Mesothelial cell of epicardium (in vitro differentiated cells): Measurements from ENCODE around the gene OGA. TPM values are rescaled to one million over a fixed set of nuclear protein-coding genes. Genes with fewer than 3 reads are reported as not detected.

Source experiments
- DNase-seq, 2 experiments: peaks; one replicate each; pipeline ENCODE4 v3.0.0; 2021; ENCODE audit warnings: low spot score in 2 of 2; ENCODE audit not compliant: unreplicated experiment in 2 of 2
- H3K27ac Mint-ChIP-seq: 2 replicates; pipeline ENCODE4 v1.8.0; 2021; ENCODE audit warnings: mixed read lengths
- H3K27me3 Mint-ChIP-seq: 2 replicates; pipeline ENCODE4 v1.8.0; 2021; ENCODE audit warnings: low read depth, mixed read lengths
- H3K36me3 Mint-ChIP-seq: 2 replicates; pipeline ENCODE4 v1.8.0; 2021; ENCODE audit warnings: mixed read lengths
- H3K4me1 Mint-ChIP-seq: 2 replicates; pipeline ENCODE4 v1.8.0; 2021; ENCODE audit warnings: mixed read lengths
- H3K4me3 Mint-ChIP-seq: 2 replicates; pipeline ENCODE4 v1.8.0; 2021; ENCODE audit warnings: mild to moderate bottlenecking, moderate library complexity, mixed read lengths
- H3K9me3 Mint-ChIP-seq: 2 replicates; pipeline ENCODE4 v1.8.0; 2021; ENCODE audit warnings: mixed read lengths
- CTCF ChIP-seq: fragments of 200-600 bp; sonication (generic); IDR thresholded peaks from one replicate; pipeline ENCODE4 v1.5.0; 2021; ENCODE audit warnings: antibody characterized with exemption; ENCODE audit not compliant: unreplicated experiment
- total RNA-seq: library from RNA; stranded (reverse); gene quantifications from 3 replicates; pipeline ENCODE4 v1.2.1, GENCODE V29; 2021

The OGA gene
- total RNA-seq, 1 donor from 2014 or later: 168 TPM

DNA sequence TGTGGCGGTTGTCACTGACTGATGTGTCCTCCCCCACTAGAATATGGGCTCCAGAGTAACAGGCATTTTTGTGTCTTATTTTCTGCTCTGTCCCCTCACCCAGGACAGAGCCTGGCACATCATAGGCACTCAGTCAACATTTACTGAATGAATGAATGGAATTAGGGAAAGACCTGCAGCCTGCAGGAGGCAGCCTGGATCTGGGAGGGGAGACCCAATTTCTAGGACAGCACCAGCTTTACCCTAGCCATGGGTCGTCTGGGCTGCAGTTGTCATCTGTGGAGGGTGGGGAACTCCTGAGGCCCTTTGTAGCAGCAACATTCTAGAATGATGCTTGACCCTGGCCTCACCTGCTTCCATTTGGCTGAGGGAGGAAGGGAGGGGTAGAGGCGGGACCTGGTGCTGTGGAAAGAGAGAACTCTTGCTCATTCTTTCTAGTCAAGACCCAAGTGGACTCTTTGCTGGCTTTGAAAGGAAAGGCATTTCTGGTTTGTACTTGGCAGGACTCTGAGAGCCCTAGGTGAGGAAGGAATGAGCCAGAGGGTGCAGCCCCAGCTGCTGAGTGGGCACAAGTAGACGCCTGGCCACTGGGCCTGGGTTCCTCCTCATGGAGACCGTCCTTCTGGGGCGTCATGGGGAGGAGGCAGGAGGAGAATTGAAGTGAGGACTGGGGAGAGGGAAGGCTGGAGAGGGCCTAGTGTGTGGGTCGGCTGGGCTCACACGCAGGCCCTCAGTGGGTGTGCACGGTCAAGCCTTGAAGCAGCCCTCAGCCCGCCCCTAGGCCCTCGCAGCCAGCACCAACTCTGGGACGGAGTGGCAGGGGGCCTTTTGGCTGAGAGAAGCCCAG lies 51.3 kb downstream of the OGA start:
- Mint-ChIP-seq H3K27me3 (peaks cover 82% of the 10 kb centered on the region), H3K36me3 (no peaks in the 10 kb centered on the region), H3K4me1 (no peaks in the 10 kb centered on the region), H3K27ac (no peak overlapping the region), H3K9me3 (no peaks in the 10 kb centered on the region), H3K4me3 (no peak overlapping the region)
- no peak for TF ChIP-seq CTCF
- DNase-seq: no peak

GRCh38 chr10:101766306-101766705 lies 51.9 kb downstream of the OGA start:
- DNase-seq: no peak
- H3K27me3 Mint-ChIP-seq: peaks cover 75% of the 10 kb centered on the region
- no peaks in the 10 kb centered on the region for H3K4me1 Mint-ChIP-seq
- H3K36me3 Mint-ChIP-seq: no peaks in the 10 kb centered on the region
- TF ChIP-seq CTCF: no peak
- H3K4me3 Mint-ChIP-seq: no peak overlapping the region
- H3K27ac Mint-ChIP-seq: no peak overlapping the region
- no peaks in the 10 kb centered on the region for H3K9me3 Mint-ChIP-seq

DNA sequence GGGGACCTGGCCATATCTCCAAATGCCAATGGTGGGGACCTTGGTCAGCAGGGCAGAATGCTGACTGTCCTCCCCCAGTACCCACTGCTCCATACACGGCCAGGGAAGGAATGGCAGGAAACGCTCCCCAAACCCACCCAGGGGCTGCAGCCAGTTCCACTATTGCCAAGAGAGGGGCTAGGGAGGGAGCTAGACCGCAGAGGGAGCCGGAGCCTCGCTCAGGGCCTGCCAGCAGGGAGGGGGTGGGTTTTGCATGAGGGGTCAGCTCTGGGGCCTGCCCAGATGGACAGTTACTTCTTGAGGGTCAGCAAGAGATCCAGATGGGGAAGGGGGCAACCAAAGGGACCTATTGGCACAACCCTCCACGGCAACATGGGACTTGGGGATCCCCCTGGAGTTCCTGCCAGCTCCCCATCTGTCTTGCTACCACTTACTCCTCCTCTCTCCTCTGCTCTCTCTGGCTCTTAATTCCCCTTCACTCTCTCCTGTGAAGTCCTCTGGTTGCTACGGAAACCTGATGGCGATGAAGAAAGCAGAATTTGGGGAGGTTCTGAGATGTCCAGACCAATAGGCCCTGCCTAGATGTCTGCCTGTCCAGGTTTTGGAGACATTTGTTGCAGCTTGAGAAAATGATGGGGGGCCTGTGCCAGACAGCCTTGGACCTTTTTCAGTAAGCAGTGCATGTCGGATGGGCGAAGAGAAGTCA lies 55.0 kb downstream of the OGA start:
- Mint-ChIP-seq H3K9me3 (no peaks in the 10 kb centered on the region), H3K4me1 (no peaks in the 10 kb centered on the region), H3K27ac (no peak overlapping the region), H3K27me3 (peaks cover 52% of the 10 kb centered on the region), H3K36me3 (no peaks in the 10 kb centered on the region), H3K4me3 (no peak overlapping the region)
- TF ChIP-seq CTCF: no peak
- no peak for DNase-seq

DNA sequence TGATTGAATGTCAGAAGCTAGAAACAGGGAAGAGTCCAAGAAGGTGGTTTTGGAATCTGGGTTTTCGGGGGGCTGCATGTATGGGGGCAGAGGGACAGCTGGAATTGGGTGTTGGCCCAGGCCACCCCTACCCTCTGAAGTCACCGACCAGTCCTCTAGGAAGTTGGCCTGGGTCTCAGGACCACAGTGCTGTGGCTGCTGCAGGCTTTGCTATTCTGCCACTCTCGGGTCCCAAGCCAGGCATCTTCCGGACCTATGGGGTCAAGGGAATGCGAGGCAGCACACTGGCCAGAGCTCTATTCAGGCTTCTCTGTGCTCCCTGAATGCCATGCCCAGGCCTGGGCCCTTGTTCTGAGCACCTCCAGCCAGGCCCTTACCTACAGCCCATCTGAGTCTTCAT lies 55.5 kb downstream of the OGA start:
- H3K27me3 Mint-ChIP-seq: peaks cover 51% of the 10 kb centered on the region
- DNase-seq: no peak
- no peak for TF ChIP-seq CTCF
- no peaks in the 10 kb centered on the region for H3K9me3 Mint-ChIP-seq
- no peaks in the 10 kb centered on the region for H3K4me1 Mint-ChIP-seq
- no peak overlapping the region for H3K27ac Mint-ChIP-seq
- H3K4me3 Mint-ChIP-seq: no peak overlapping the region
- H3K36me3 Mint-ChIP-seq: no peaks in the 10 kb centered on the region

DNA sequence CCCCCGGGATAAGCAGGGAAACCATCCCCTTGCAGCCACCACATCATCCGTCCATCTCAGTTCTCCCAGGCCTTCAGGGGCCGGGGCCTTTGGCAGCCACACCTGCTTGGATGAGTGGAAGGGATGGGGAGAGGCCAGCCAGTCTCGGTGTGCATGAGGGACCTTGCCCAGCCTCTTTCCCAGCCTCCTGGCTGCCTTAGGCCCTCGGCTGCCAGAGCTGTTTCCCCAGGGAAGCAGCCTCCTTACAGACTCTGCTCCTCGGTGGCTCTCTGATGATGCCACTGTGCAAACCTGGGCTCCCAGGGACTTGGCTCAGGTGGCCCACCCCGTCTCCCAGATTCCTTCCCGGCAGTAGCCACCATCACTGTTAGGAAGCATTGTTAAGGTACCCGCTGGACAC lies 57.0 kb downstream of the OGA start:
- H3K36me3 Mint-ChIP-seq: no peaks in the 10 kb centered on the region
- H3K4me1 Mint-ChIP-seq: no peaks in the 10 kb centered on the region
- peaks cover 46% of the 10 kb centered on the region for H3K27me3 Mint-ChIP-seq
- DNase-seq: no peak
- no peak for TF ChIP-seq CTCF
- no peaks in the 10 kb centered on the region for H3K9me3 Mint-ChIP-seq
- H3K4me3 Mint-ChIP-seq: no peak overlapping the region
- no peak overlapping the region for H3K27ac Mint-ChIP-seq
